GM19395 (cell line): ENCODE data around the gene KRT38.
"Not testable (repeated sequence)": the region's sequence is repeated elsewhere in the genome, so short reads cannot be mapped to it uniquely, and the experiment has no call there.

Experiments used
- ATAC-seq: cut with Tn5 transposase; IDR thresholded peaks from one replicate; pipeline ENCODE4 v1.9.1; 2021; ENCODE audit warnings: mild to moderate bottlenecking, moderate library complexity; ENCODE audit not compliant: unreplicated experiment

Gene KRT38

GRCh38 chr17:41463746-41464145 lies 23.0 kb upstream of the KRT38 start:
- no peak for ATAC-seq

- ATAC-seq, result no peak
Observed at GRCh38 chr17:41462705-41463104, 21.9 kb upstream of the KRT38 start.

- ATAC-seq, result no peak
Observed at GRCh38 chr17:41457676-41458075, 16.9 kb upstream of the KRT38 start.

GRCh38 chr17:41456204-41456603 lies 15.4 kb upstream of the KRT38 start:
- no peak for ATAC-seq

GRCh38 chr17:41455236-41455635 lies 14.5 kb upstream of the KRT38 start:
- ATAC-seq, result no peak

GRCh38 chr17:41453066-41453465 lies 12.3 kb upstream of the KRT38 start:
- ATAC-seq, result no peak

GRCh38 chr17:41452281-41452680 lies 11.5 kb upstream of the KRT38 start:
- ATAC-seq, result no peak

- ATAC-seq, result no peak
Observed at GRCh38 chr17:41451154-41451728, 10.5 kb upstream of the KRT38 start.

- no peak for ATAC-seq
Observed at GRCh38 chr17:41449008-41449407, 8.2 kb upstream of the KRT38 start.

GRCh38 chr17:41448506-41448905 lies 7.7 kb upstream of the KRT38 start:
- no peak for ATAC-seq

GRCh38 chr17:41446806-41447205 lies 6.0 kb upstream of the KRT38 start:
- no peak for ATAC-seq

GRCh38 chr17:41444640-41445039 lies 3.9 kb upstream of the KRT38 start:
- no peak for ATAC-seq

GRCh38 chr17:41444186-41444585 lies 3.4 kb upstream of the KRT38 start:
- no peak for ATAC-seq

- no peak for ATAC-seq
Observed at GRCh38 chr17:41442739-41443138, 2.0 kb upstream of the KRT38 start.

GRCh38 chr17:41439375-41439774 lies 1.4 kb downstream of the KRT38 start:
- no peak for ATAC-seq

- no peak for ATAC-seq
Observed at GRCh38 chr17:41437769-41438168, 3.0 kb downstream of the KRT38 start.

GRCh38 chr17:41437254-41437653 lies 3.5 kb downstream of the KRT38 start:
- no peak for ATAC-seq

- no peak for ATAC-seq
Observed at GRCh38 chr17:41434415-41434814, 6.4 kb downstream of the KRT38 start.

- ATAC-seq, result no peak
Observed at GRCh38 chr17:41434005-41434404, 6.8 kb downstream of the KRT38 start.

GRCh38 chr17:41433586-41433985 lies 7.2 kb downstream of the KRT38 start:
- ATAC-seq, result no peak

GRCh38 chr17:41430376-41430775 lies 10.4 kb downstream of the KRT38 start:
- not testable (repeated sequence) for ATAC-seq

GRCh38 chr17:41429667-41430066 lies 11.1 kb downstream of the KRT38 start:
- ATAC-seq, result no peak

- ATAC-seq, result no peak
Observed at GRCh38 chr17:41428591-41429291, 12.0 kb downstream of the KRT38 start.
